Smooth muscle cell (in vitro differentiated cells): ENCODE measurements around the gene PCNX2. TPM values are rescaled to one million over a fixed set of nuclear protein-coding genes. Genes with fewer than 3 reads are reported as not detected.

ENCODE experiments used
- DNase-seq: peaks from one replicate; lab custom pipeline; 2025; ENCODE audit not compliant: unreplicated experiment; lab: John Stamatoyannopoulos, UW
- H2AFZ ChIP-seq: fragments of 200-600 bp; sonication (generic); 2 replicates; pipeline ENCODE4 v1.6.0; 2016; ENCODE audit warnings: antibody characterized with exemption, low read depth, mild to moderate bottlenecking
- H3F3A ChIP-seq: fragments of 200-600 bp; sonication (generic); 2 replicates; pipeline ENCODE4 v1.6.0; 2017; ENCODE audit warnings: antibody characterized with exemption, low read depth
- H3K27ac ChIP-seq: fragments of 200-600 bp; sonication (generic); 2 replicates; pipeline ENCODE4 v1.5.1; 2016; ENCODE audit warnings: low read depth, mild to moderate bottlenecking
- H3K27me3 ChIP-seq: fragments of 200-600 bp; sonication (generic); 2 replicates; pipeline ENCODE4 v1.6.1; 2016; ENCODE audit warnings: low read depth, mild to moderate bottlenecking
- H3K36me3 ChIP-seq: fragments of 200-600 bp; sonication (generic); 2 replicates; pipeline ENCODE4 v1.5.1; 2016; ENCODE audit warnings: low read depth
- H3K4me1 ChIP-seq: fragments of 200-600 bp; sonication (generic); 2 replicates; pipeline ENCODE4 v1.5.1; 2016; ENCODE audit warnings: low read depth
- H3K4me2 ChIP-seq: fragments of 200-600 bp; sonication (generic); 2 replicates; pipeline ENCODE4 v1.6.0; 2016; ENCODE audit warnings: mild to moderate bottlenecking
- H3K4me3 ChIP-seq: fragments of 200-600 bp; sonication (generic); 2 replicates; pipeline ENCODE4 v1.5.1; 2016; ENCODE audit warnings: mild to moderate bottlenecking
- H3K79me2 ChIP-seq: fragments of 200-600 bp; sonication (generic); 2 replicates; pipeline ENCODE4 v1.6.0; 2016; ENCODE audit warnings: low read depth, mild to moderate bottlenecking
- H3K9ac ChIP-seq: fragments of 200-600 bp; sonication (generic); 2 replicates; pipeline ENCODE4 v1.6.0; 2016; ENCODE audit warnings: low read depth
- H3K9me3 ChIP-seq: fragments of 200-600 bp; sonication (generic); replicated peaks from 2 replicates; pipeline ENCODE4 v1.5.1; 2016; ENCODE audit warnings: low read depth
- H4K20me1 ChIP-seq: fragments of 200-600 bp; sonication (generic); 2 replicates; pipeline ENCODE4 v1.6.0; 2016; ENCODE audit warnings: low read depth
- CTCF ChIP-seq: fragments of 200-600 bp; sonication (generic); IDR thresholded peaks from 2 replicates; pipeline ENCODE4 v1.5.1; 2017; ENCODE audit warnings: borderline replicate concordance, mild to moderate bottlenecking, antibody characterized with exemption; ENCODE audit not compliant: insufficient read depth, poor library complexity, severe bottlenecking
- WGBS: methylation state at CpG from one replicate; pipeline ENCODE4 v1.1.7; 2016; ENCODE audit warnings: low lambda C conversion rate; 5-methylcytosine and 5-hydroxymethylcytosine counted together
- polyA plus RNA-seq: library from polyadenylated mRNA; unstranded; fragments of >200 nt; fragmentation: Nextera tagmentation; extraction: Ambion mirVana; gene quantifications from 2 replicates; pipeline ENCODE4 v1.2.1, GENCODE V29; 2016
- total RNA-seq: library from RNA; depleted of rRNA; stranded (reverse); fragments of >200 nt; gene quantifications from 2 replicates; pipeline ENCODE4 v1.2.3, GENCODE V29; 2014

The PCNX2 gene
- total and polyA plus RNA-seq, 2 experiments from 2014 or later, result 4.7 to 18.2 TPM

- Histone ChIP-seq H3K4me1 (no peaks in the 10 kb centered on the region), H3K79me2 (no peaks in the 10 kb centered on the region), H3K27ac (no peak overlapping the region), H3K4me3 (no peak overlapping the region), H4K20me1 (no peaks in the 10 kb centered on the region), H2AFZ (no peak overlapping the region), H3K9me3 (no peaks in the 10 kb centered on the region), H3K36me3 (no peaks in the 10 kb centered on the region), H3F3A (no peaks in the 10 kb centered on the region), H3K9ac (no peak overlapping the region), H3K4me2 (no peak overlapping the region), H3K27me3 (no peaks in the 10 kb centered on the region)
- TF ChIP-seq CTCF, result no peak
- DNase-seq, result no peak
Measured at GRCh38 chr1:233208687-233209086, 86.8 kb downstream of the PCNX2 start.

GRCh38 chr1:233197940-233198339, 97.6 kb downstream of the PCNX2 start:
- H3K4me3 ChIP-seq, result no peak overlapping the region
- H3F3A ChIP-seq, result no peaks in the 10 kb centered on the region
- H3K9ac ChIP-seq, result no peak overlapping the region
- no peak overlapping the region for H3K27ac ChIP-seq
- WGBS, result 97% methylated on average over 2 of the region's 2 CpGs
- H3K27me3 ChIP-seq, result no peaks in the 10 kb centered on the region
- no peaks in the 10 kb centered on the region for H4K20me1 ChIP-seq
- peaks cover 4% of the 10 kb centered on the region for H3K9me3 ChIP-seq
- H3K36me3 ChIP-seq, result peaks cover 22% of the 10 kb centered on the region
- no peak overlapping the region for H3K4me2 ChIP-seq
- H3K79me2 ChIP-seq, result no peaks in the 10 kb centered on the region
- H3K4me1 ChIP-seq, result no peaks in the 10 kb centered on the region
- no peak overlapping the region for H2AFZ ChIP-seq
- no peak for TF ChIP-seq CTCF
- DNase-seq, result no peak

GRCh38 chr1:233193741-233194140, 101.8 kb downstream of the PCNX2 start:
- no peak for TF ChIP-seq CTCF

GRCh38 chr1:233190987-233191386, 104.5 kb downstream of the PCNX2 start:
- Histone ChIP-seq H4K20me1 (no peaks in the 10 kb centered on the region), H3K4me1 (no peaks in the 10 kb centered on the region), H2AFZ (no peak overlapping the region), H3K9ac (no peak overlapping the region), H3K27me3 (no peaks in the 10 kb centered on the region), H3K9me3 (peaks cover 4% of the 10 kb centered on the region), H3K4me2 (no peak overlapping the region), H3F3A (no peaks in the 10 kb centered on the region), H3K79me2 (no peaks in the 10 kb centered on the region), H3K27ac (no peak overlapping the region), H3K36me3 (peaks cover 9% of the 10 kb centered on the region), H3K4me3 (no peak overlapping the region)
- no peak for DNase-seq
- WGBS, result 56% methylated on average over 5 of the region's 5 CpGs
- no peak for TF ChIP-seq CTCF

More at GRCh38 chr1:233193741-233194140, 101.8 kb downstream of the PCNX2 start:
- 98% methylated on average over 3 of the region's 3 CpGs for WGBS
- no peaks in the 10 kb centered on the region for H3F3A ChIP-seq
- no peaks in the 10 kb centered on the region for H3K27me3 ChIP-seq
- no peak overlapping the region for H3K9ac ChIP-seq
- H3K79me2 ChIP-seq, result no peaks in the 10 kb centered on the region
- no peak overlapping the region for H2AFZ ChIP-seq
- no peak overlapping the region for H3K4me2 ChIP-seq
- H3K9me3 ChIP-seq, result peaks cover 4% of the 10 kb centered on the region
- H4K20me1 ChIP-seq, result no peaks in the 10 kb centered on the region
- H3K27ac ChIP-seq, result no peak overlapping the region
- no peak overlapping the region for H3K4me3 ChIP-seq
- H3K36me3 ChIP-seq, result peaks cover 22% of the 10 kb centered on the region
- H3K4me1 ChIP-seq, result no peaks in the 10 kb centered on the region
- DNase-seq, result no peak
